HCT116 (cell line): ENCODE measurements around the gene CFAP45. TPM values are rescaled to one million over a fixed set of nuclear protein-coding genes. Genes with fewer than 3 reads are reported as not detected.

Experiments used
- ATAC-seq: fragments of 200-7000 bp; cut with Tn5 transposase; 2 replicates; pipeline ENCODE4 v1.9.1; 2020; ENCODE audit warnings: mild to moderate bottlenecking, moderate library complexity
- BruUV-seq: library from RNA; stranded (reverse); fragments of 400-500 nt; replicated peaks from 2 replicates; lab custom pipeline; 2021; lab: Mats Ljungman, UMichigan
- CTCF ChIA-PET: fragments of 300-600 bp; sonication (Branson Sonifier 250); formaldehyde crosslinking; loops from one replicate; lab custom pipeline; 2021; ENCODE audit warnings: antibody characterized with exemption; lab: Charles Lee
- POLR2A ChIA-PET: fragments of 300-600, 350-600 bp; sonication (Branson Sonifier 250); formaldehyde crosslinking; loops from one replicate; lab custom pipeline; 2021; ENCODE audit warnings: antibody characterized with exemption; lab: Charles Lee
- RAD21 ChIA-PET, 2 experiments: fragments of 300-600 bp; sonication (Branson Sonifier 250); formaldehyde crosslinking; loops; one replicate each; lab custom pipeline; 2023; ENCODE audit warnings: low total read pairs in 2 of 2; ENCODE audit not compliant: uncharacterized antibody in 2 of 2, unreplicated experiment in 2 of 2, low non-redundant PET in 1 of 2; lab: Charles Lee
- DNase-seq: peaks from one replicate; pipeline ENCODE4 v3.0.0-alpha.2; 2010; ENCODE audit warnings: low read depth, low spot score
- H2AFZ ChIP-seq: fragments of 200-600 bp; shearing (Covaris generic), sonication (generic); 2 replicates; pipeline ENCODE4 v1.6.1; 2017; ENCODE audit warnings: low read depth, mixed run types, mixed read lengths, antibody characterized with exemption, low read length; ENCODE audit not compliant: poor library complexity, severe bottlenecking
- H3K27ac ChIP-seq: 2 replicates; pipeline ENCODE4 v1.5.1; 2012; ENCODE audit warnings: low read depth, low read length
- H3K27me3 ChIP-seq: fragments of 200-600 bp; sonication (generic); 2 replicates; pipeline ENCODE4 v1.6.1; 2016; ENCODE audit warnings: mixed run types, low read length, mixed read lengths; ENCODE audit not compliant: insufficient read depth
- H3K36me3 ChIP-seq, 2 experiments: fragments of 200-500 bp in 1 of 2; fragments of 200-600 bp in 1 of 2; sonication (Bioruptor generic) in 1 of 2; sonication (generic) in 1 of 2; 2 replicates each; pipeline versions ENCODE4 v1.5.1 to v1.6.1; 2014 to 2016; ENCODE audit warnings: low read length in 2 of 2, inconsistent platforms in 1 of 2, mixed read lengths in 1 of 2, mixed run types in 1 of 2; ENCODE audit not compliant: insufficient read depth in 2 of 2, control insufficient read depth in 1 of 2
- H3K4me1 ChIP-seq, 2 experiments: fragments of 200-600 bp in 1 of 2; sonication (generic) in 1 of 2; 2 replicates each; pipeline versions ENCODE4 v1.5.1 to v1.6.1; 2012 to 2017; ENCODE audit warnings: low read length in 2 of 2, inconsistent platforms in 1 of 2, mild to moderate bottlenecking in 1 of 2, mixed read lengths in 1 of 2, mixed run types in 1 of 2, moderate library complexity in 1 of 2; ENCODE audit not compliant: insufficient read depth in 2 of 2, control insufficient read depth in 1 of 2
- H3K4me2 ChIP-seq: fragments of 200-600 bp; sonication (generic); 2 replicates; pipeline ENCODE4 v1.6.1; 2017; ENCODE audit warnings: mixed run types, low read length, mixed read lengths
- H3K4me3 ChIP-seq, 2 experiments: fragments of 200-600 bp in 1 of 2; sonication (generic) in 1 of 2; replicated peaks in 1 of 2; 2 replicates each; pipeline ENCODE4 v1.5.1; 2011 to 2016; ENCODE audit warnings: low read length in 2 of 2, control low read depth in 1 of 2, low read depth in 1 of 2, mild to moderate bottlenecking in 1 of 2, mixed read lengths in 1 of 2, mixed run types in 1 of 2
- H3K79me2 ChIP-seq: fragments of 200-600 bp; sonication (generic); 2 replicates; pipeline ENCODE4 v1.6.1; 2017; ENCODE audit warnings: mild to moderate bottlenecking, mixed run types, low read length, moderate library complexity, mixed read lengths; ENCODE audit not compliant: insufficient read depth
- H3K9ac ChIP-seq: fragments of 200-600 bp; sonication (generic); 2 replicates; pipeline ENCODE4 v1.6.1; 2016; ENCODE audit warnings: low read length, mixed read lengths
- H3K9me2 ChIP-seq: fragments of 200-600 bp; sonication (generic), shearing (Covaris generic); 2 replicates; pipeline ENCODE4 v1.6.1; 2017; ENCODE audit warnings: mixed run types, mild to moderate bottlenecking, moderate library complexity; ENCODE audit not compliant: insufficient read depth
- H3K9me3 ChIP-seq, 2 experiments: fragments of 200-500 bp in 1 of 2; fragments of 200-600 bp in 1 of 2; sonication (Bioruptor generic) in 1 of 2; sonication (generic) in 1 of 2; 2 replicates each; pipeline ENCODE4 v1.6.1; 2014 to 2017; ENCODE audit warnings: low read length in 2 of 2, mixed read lengths in 2 of 2, inconsistent platforms in 1 of 2, low read depth in 1 of 2, mild to moderate bottlenecking in 1 of 2, mixed run types in 1 of 2, moderate library complexity in 1 of 2; ENCODE audit not compliant: control insufficient read depth in 1 of 2, insufficient read depth in 1 of 2
- H4K20me1 ChIP-seq: fragments of 200-600 bp; sonication (generic), shearing (Covaris generic); 2 replicates; pipeline ENCODE4 v1.6.1; 2017; ENCODE audit warnings: mixed run types, mild to moderate bottlenecking, moderate library complexity; ENCODE audit not compliant: insufficient read depth
- ATF3 ChIP-seq: IDR thresholded peaks from 2 replicates; pipeline ENCODE4 v1.6.1; 2012
- CEBPB ChIP-seq: IDR thresholded peaks from 2 replicates; pipeline ENCODE4 v1.6.1; 2012; ENCODE audit warnings: low read depth
- EGR1 ChIP-seq: IDR thresholded peaks from 2 replicates; pipeline ENCODE4 v1.6.1; 2012; ENCODE audit warnings: low read depth
- EZH2phosphoT487 ChIP-seq: fragments of 200-600 bp; IDR thresholded peaks from 2 replicates; pipeline ENCODE4 v1.6.1; 2018; ENCODE audit warnings: antibody characterized with exemption, borderline replicate concordance
- FOSL1 ChIP-seq: IDR thresholded peaks from 2 replicates; pipeline ENCODE4 v1.6.1; 2012; ENCODE audit warnings: low read depth
- JUND ChIP-seq: IDR thresholded peaks from 2 replicates; pipeline ENCODE4 v1.6.1; 2012
- POLR2A ChIP-seq: IDR thresholded peaks from 2 replicates; pipeline ENCODE4 v1.7.0; 2011; ENCODE audit warnings: borderline replicate concordance; ENCODE audit not compliant: insufficient read depth, insufficient read length; ENCODE audit errors: extremely low read depth
- POLR2AphosphoS5 ChIP-seq: IDR thresholded peaks from 2 replicates; pipeline ENCODE4 v1.6.1; 2011; ENCODE audit warnings: mild to moderate bottlenecking, low read depth, low read length, moderate library complexity
- RAD21 ChIP-seq: IDR thresholded peaks from 2 replicates; pipeline ENCODE4 v1.6.1; 2012; ENCODE audit warnings: low read depth, mild to moderate bottlenecking
- SIN3A ChIP-seq: IDR thresholded peaks from 2 replicates; pipeline ENCODE4 v1.6.1; 2012; ENCODE audit warnings: low read depth
- SP1 ChIP-seq: IDR thresholded peaks from 2 replicates; pipeline ENCODE4 v1.6.1; 2012; ENCODE audit warnings: low read depth
- SRF ChIP-seq: IDR thresholded peaks from 2 replicates; pipeline ENCODE4 v1.6.1; 2012; ENCODE audit warnings: low read depth
- YY1 ChIP-seq: IDR thresholded peaks from 2 replicates; pipeline ENCODE4 v1.6.1; 2011; ENCODE audit warnings: low read length, low read depth, moderate library complexity, mild to moderate bottlenecking; ENCODE audit not compliant: insufficient replicate concordance; ENCODE audit errors: extremely low read depth
- ZFX ChIP-seq: fragments of 450-650 bp; IDR thresholded peaks from 2 replicates; pipeline ENCODE4 v1.6.1; 2017
- ZNF274 ChIP-seq: fragments of 200-500 bp; sonication (Bioruptor generic); IDR thresholded peaks from 2 replicates; pipeline ENCODE4 v1.6.1; 2014; ENCODE audit warnings: mild to moderate bottlenecking, low read depth, low read length, inconsistent platforms
- intact Hi-C: fragments of 100-400 bp; cut with micrococcal nuclease; formaldehyde crosslinking; loops from 2 replicates; pipeline ENCODE4 v1.10.0; 2022
- total RNA-seq: library from RNA; stranded (reverse); gene quantifications from one replicate; pipeline ENCODE4 v1.2.1, GENCODE V29; 2021; ENCODE audit not compliant: unreplicated experiment
- TF ChIP-seq, protein P1 (sequence below): IDR thresholded peaks from 2 replicates; pipeline ENCODE4 v1.6.1; 2012

Gene CFAP45
- total RNA-seq, 1 experiment from 2014 or later, result 0.59 TPM

DNA sequence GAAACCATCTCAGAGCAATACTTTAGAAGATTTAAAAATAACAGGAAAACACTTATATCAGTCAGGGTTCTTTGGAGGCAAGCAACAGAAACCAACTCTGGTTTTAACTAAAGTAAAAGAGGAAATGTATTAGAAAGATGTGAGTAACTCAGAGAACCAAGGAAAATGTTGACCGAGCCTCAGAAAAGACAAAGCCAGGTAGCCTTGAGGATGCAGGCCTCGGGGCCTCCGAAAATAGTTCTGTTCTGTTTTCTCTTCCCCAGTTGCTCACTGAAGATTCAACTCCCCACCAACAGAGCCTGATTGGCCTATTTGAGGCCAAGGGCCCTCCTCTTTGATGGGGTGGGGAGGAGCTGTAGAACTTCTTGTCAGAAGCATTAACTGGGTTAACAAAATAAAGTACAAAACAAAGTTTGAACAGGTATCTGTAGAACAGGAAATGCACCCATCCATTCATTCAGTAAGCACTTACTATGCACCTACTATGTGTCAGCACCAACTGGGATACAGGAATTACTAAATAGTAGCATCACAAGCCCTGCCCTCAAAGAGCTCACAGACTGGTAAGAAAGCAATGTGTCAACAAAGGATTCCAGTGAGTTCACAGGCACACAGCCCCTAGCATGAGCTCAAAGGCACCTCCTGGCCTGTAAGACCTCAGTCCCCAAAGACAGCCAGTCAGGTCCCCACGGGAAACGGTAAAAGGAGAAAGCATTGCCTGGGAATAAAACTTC, 60.7 kb downstream of the CFAP45 start:
- Histone ChIP-seq H3K27me3 (no peaks in the 10 kb centered on the region), H3K4me3 (no peak overlapping the region), H3K79me2 (no peaks in the 10 kb centered on the region), H3K4me1 (peaks cover 0 to 14% of the 10 kb centered on the region in 2 experiments; a peak in 2 of 4 replicates), H3K36me3 (no peaks in the 10 kb centered on the region), H3K4me2 (no peak overlapping the region), H2AFZ (no peak overlapping the region), H4K20me1 (no peaks in the 10 kb centered on the region), H3K9ac (no peak overlapping the region), H3K9me3 (no peaks in the 10 kb centered on the region), H3K27ac (no peak overlapping the region), H3K9me2 (no peaks in the 10 kb centered on the region)
- ChIA-PET CTCF (interaction anchor here (2.2 kb wide), 1 partner anchor 52 kb away, joined by 7 read pairs; no protein-coding TSS in a partner anchor), RAD21 (no interaction called here), POLR2A (no interaction called here)
- no peak for TF ChIP-seq YY1
- TF ChIP-seq, protein P1, sequence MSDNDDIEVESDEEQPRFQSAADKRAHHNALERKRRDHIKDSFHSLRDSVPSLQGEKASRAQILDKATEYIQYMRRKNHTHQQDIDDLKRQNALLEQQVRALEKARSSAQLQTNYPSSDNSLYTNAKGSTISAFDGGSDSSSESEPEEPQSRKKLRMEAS, result no peak
- no peak for TF ChIP-seq JUND
- TF ChIP-seq SIN3A, result no peak
- TF ChIP-seq EGR1, result no peak
- no peak for TF ChIP-seq ZFX
- no peak for TF ChIP-seq SP1
- TF ChIP-seq POLR2AphosphoS5, result no peak
- TF ChIP-seq CEBPB, result no peak
- no peak for TF ChIP-seq FOSL1
- no peak for TF ChIP-seq POLR2A
- no peak for TF ChIP-seq SRF
- TF ChIP-seq EZH2phosphoT487, result no peak
- TF ChIP-seq RAD21, result no peak
- no peak for TF ChIP-seq ZNF274
- no peak for TF ChIP-seq ATF3
- intact Hi-C loops, result no loop called here
- ATAC-seq (no peak), DNase-seq (no peak)
- BruUV-seq, result no TSS peak
